Measurements from ENCODE around the gene MCM3. TPM values are rescaled to one million over a fixed set of nuclear protein-coding genes. Genes with fewer than 3 reads are reported as not detected.

Gene MCM3
- total RNA-seq, 1 experiment from 2014 or later: 276 TPM

DNA sequence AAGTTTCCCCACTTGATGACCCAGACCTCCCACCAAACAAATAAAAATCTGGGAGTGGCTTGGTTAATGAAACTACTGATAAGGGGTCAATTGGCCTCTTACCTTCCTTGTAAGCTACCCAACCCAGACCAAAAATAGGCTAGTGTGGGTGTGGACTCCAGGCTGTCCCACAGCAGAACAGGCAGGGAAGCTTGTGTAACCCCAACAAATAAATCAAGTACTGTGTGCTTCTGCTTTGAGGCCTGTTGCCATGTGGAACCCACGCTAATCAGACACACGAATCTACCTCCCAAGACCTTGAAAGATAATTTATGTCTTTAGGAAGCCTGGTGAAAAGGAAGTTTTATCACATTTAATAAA, 43.7 kb upstream of the MCM3 start:
- Mint-ChIP-seq H3K27me3 (ENCODE audit: low read depth) (no peaks in the 10 kb centered on the region; the same call in 1 of the 2 replicates), H3K4me1 (peaks cover 51% of the 10 kb centered on the region), H3K27ac (no peak overlapping the region), H3K9me3 (no peaks in the 10 kb centered on the region), H3K36me3 (no peaks in the 10 kb centered on the region), H3K4me3 (no peak overlapping the region)
- TF ChIP-seq FOXK1 (CRISPR knock-in tag; IDR thresholded peaks at IDR 0.05): no peak
- TF ChIP-seq PRDM15 (CRISPR knock-in tag; IDR thresholded peaks at IDR 0.05): no peak
- TF ChIP-seq, protein P1, sequence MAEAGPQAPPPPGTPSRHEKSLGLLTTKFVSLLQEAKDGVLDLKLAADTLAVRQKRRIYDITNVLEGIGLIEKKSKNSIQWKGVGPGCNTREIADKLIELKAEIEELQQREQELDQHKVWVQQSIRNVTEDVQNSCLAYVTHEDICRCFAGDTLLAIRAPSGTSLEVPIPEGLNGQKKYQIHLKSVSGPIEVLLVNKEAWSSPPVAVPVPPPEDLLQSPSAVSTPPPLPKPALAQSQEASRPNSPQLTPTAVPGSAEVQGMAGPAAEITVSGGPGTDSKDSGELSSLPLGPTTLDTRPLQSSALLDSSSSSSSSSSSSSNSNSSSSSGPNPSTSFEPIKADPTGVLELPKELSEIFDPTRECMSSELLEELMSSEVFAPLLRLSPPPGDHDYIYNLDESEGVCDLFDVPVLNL (CRISPR knock-in tag; IDR thresholded peaks at IDR 0.05; ENCODE audit: borderline replicate concordance, low read depth): no peak
- no peak for TF ChIP-seq OVOL2 (CRISPR knock-in tag; IDR thresholded peaks at IDR 0.05; ENCODE audit: borderline replicate concordance)
- TF ChIP-seq SOX15 (CRISPR knock-in tag; IDR thresholded peaks at IDR 0.05): no peak
- no peak for TF ChIP-seq JAZF1 (CRISPR knock-in tag; IDR thresholded peaks at IDR 0.05)
- no peak for TF ChIP-seq TEAD1 (CRISPR knock-in tag; IDR thresholded peaks at IDR 0.05)
- no peak for TF ChIP-seq ZNF512 (CRISPR knock-in tag; IDR thresholded peaks at IDR 0.05; ENCODE audit: borderline replicate concordance)
- TF ChIP-seq, protein P2, sequence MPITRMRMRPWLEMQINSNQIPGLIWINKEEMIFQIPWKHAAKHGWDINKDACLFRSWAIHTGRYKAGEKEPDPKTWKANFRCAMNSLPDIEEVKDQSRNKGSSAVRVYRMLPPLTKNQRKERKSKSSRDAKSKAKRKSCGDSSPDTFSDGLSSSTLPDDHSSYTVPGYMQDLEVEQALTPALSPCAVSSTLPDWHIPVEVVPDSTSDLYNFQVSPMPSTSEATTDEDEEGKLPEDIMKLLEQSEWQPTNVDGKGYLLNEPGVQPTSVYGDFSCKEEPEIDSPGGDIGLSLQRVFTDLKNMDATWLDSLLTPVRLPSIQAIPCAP (CRISPR knock-in tag; IDR thresholded peaks at IDR 0.05): no peak
- TF ChIP-seq ESRRA (CRISPR knock-in tag; IDR thresholded peaks at IDR 0.05; ENCODE audit: borderline replicate concordance): no peak
- TF ChIP-seq NFE2L1 (CRISPR knock-in tag; IDR thresholded peaks at IDR 0.05): no peak
- no peak for TF ChIP-seq ETV6 (CRISPR knock-in tag; IDR thresholded peaks at IDR 0.05)
- no peak for TF ChIP-seq HMGXB4 (CRISPR knock-in tag; IDR thresholded peaks at IDR 0.05)
- TF ChIP-seq PRRX2 (CRISPR knock-in tag; IDR thresholded peaks at IDR 0.05): no peak
- TF ChIP-seq, protein P3, sequence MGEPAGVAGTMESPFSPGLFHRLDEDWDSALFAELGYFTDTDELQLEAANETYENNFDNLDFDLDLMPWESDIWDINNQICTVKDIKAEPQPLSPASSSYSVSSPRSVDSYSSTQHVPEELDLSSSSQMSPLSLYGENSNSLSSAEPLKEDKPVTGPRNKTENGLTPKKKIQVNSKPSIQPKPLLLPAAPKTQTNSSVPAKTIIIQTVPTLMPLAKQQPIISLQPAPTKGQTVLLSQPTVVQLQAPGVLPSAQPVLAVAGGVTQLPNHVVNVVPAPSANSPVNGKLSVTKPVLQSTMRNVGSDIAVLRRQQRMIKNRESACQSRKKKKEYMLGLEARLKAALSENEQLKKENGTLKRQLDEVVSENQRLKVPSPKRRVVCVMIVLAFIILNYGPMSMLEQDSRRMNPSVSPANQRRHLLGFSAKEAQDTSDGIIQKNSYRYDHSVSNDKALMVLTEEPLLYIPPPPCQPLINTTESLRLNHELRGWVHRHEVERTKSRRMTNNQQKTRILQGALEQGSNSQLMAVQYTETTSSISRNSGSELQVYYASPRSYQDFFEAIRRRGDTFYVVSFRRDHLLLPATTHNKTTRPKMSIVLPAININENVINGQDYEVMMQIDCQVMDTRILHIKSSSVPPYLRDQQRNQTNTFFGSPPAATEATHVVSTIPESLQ (CRISPR knock-in tag; IDR thresholded peaks at IDR 0.05): no peak
- TF ChIP-seq, protein P4, sequence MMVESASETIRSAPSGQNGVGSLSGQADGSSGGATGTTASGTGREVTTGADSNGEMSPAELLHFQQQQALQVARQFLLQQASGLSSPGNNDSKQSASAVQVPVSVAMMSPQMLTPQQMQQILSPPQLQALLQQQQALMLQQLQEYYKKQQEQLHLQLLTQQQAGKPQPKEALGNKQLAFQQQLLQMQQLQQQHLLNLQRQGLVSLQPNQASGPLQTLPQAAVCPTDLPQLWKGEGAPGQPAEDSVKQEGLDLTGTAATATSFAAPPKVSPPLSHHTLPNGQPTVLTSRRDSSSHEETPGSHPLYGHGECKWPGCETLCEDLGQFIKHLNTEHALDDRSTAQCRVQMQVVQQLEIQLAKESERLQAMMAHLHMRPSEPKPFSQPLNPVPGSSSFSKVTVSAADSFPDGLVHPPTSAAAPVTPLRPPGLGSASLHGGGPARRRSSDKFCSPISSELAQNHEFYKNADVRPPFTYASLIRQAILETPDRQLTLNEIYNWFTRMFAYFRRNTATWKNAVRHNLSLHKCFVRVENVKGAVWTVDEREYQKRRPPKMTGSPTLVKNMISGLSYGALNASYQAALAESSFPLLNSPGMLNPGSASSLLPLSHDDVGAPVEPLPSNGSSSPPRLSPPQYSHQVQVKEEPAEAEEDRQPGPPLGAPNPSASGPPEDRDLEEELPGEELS (CRISPR knock-in tag; IDR thresholded peaks at IDR 0.05): no peak
- ATAC-seq: no peak
- DNase-seq (ENCODE audit: low spot score): no peak
- POLR2A ChIA-PET: interaction anchor here (1.2 kb wide), 1 partner anchor 61 kb away, joined by 3 read pairs; no protein-coding TSS in a partner anchor
- CTCF ChIA-PET: no interaction called here

Data from WTC11 (cell line).